MM.1S (cell line): ENCODE data around the gene ZFR.

Experiments used
- DNase-seq: peaks from one replicate; pipeline ENCODE4 v3.0.0-alpha.2; 2015
- H2AFZ ChIP-seq: fragments of 300-600 bp; sonication (generic); 2 replicates; pipeline ENCODE4 v1.6.0; 2016; ENCODE audit warnings: antibody characterized with exemption, low read length
- H3F3A ChIP-seq: fragments of 300-600 bp; sonication (generic); 2 replicates; pipeline ENCODE4 v1.6.1; 2016; ENCODE audit warnings: mild to moderate bottlenecking, antibody characterized with exemption, low read length, moderate library complexity, mixed read lengths; ENCODE audit not compliant: insufficient read depth
- H3K27ac ChIP-seq: fragments of 300-600 bp; sonication (generic); 2 replicates; pipeline ENCODE4 v1.5.1; 2016; ENCODE audit warnings: mild to moderate bottlenecking, low read length
- H3K27me3 ChIP-seq: fragments of 300-600 bp; sonication (generic); replicated peaks from 2 replicates; pipeline ENCODE4 v1.6.0; 2016; ENCODE audit warnings: low read length; ENCODE audit not compliant: insufficient read depth
- H3K36me3 ChIP-seq: fragments of 300-600 bp; sonication (generic); replicated peaks from 2 replicates; pipeline ENCODE4 v1.6.1; 2016; ENCODE audit warnings: mild to moderate bottlenecking, low read length, mixed read lengths; ENCODE audit not compliant: insufficient read depth
- H3K4me1 ChIP-seq: fragments of 300-600 bp; sonication (generic); 2 replicates; pipeline ENCODE4 v1.6.1; 2016; ENCODE audit warnings: low read length, mixed read lengths
- H3K4me2 ChIP-seq: fragments of 300-600 bp; sonication (generic); 2 replicates; pipeline ENCODE4 v1.6.0; 2016; ENCODE audit warnings: low read depth, low read length
- H3K4me3 ChIP-seq: fragments of 300-600 bp; sonication (generic); 2 replicates; pipeline ENCODE4 v1.5.1; 2016; ENCODE audit warnings: low read length, mixed read lengths
- H3K79me2 ChIP-seq: fragments of 300-600 bp; sonication (generic); 2 replicates; pipeline ENCODE4 v1.6.1; 2016; ENCODE audit warnings: mixed run types, low read length, mixed read lengths
- H3K9ac ChIP-seq: fragments of 300-600 bp; sonication (generic); 2 replicates; pipeline ENCODE4 v1.6.1; 2016; ENCODE audit warnings: low read length, mixed read lengths
- H3K9me2 ChIP-seq: fragments of 300-600 bp; sonication (generic); replicated peaks from 2 replicates; pipeline ENCODE4 v1.6.1; 2016; ENCODE audit warnings: mild to moderate bottlenecking, low read length, mixed read lengths; ENCODE audit not compliant: insufficient read depth
- H3K9me3 ChIP-seq: fragments of 300-600 bp; sonication (generic); replicated peaks from 2 replicates; pipeline ENCODE4 v1.6.1; 2016; ENCODE audit warnings: mild to moderate bottlenecking, low read length, mixed read lengths; ENCODE audit not compliant: insufficient read depth
- H4K20me1 ChIP-seq: fragments of 300-600 bp; sonication (generic); 2 replicates; pipeline ENCODE4 v1.6.1; 2016; ENCODE audit warnings: mild to moderate bottlenecking, low read length, moderate library complexity, mixed read lengths; ENCODE audit not compliant: insufficient read depth
- EZH2 ChIP-seq: fragments of 300-600 bp; sonication (generic); optimal IDR thresholded peaks from 2 replicates; pipeline ENCODE3; 2017; ENCODE audit warnings: low read depth, mild to moderate bottlenecking, antibody characterized with exemption, low read length, mixed read lengths
- EZH2phosphoT487 ChIP-seq: fragments of 300-600 bp; sonication (generic); IDR thresholded peaks from 2 replicates; pipeline ENCODE4 v1.6.1; 2018; ENCODE audit warnings: antibody characterized with exemption, low read length
- TF ChIP-seq, protein P1 (sequence below): fragments of 300-600 bp; sonication (generic); IDR thresholded peaks from 2 replicates; pipeline ENCODE4 v1.5.1; 2016; ENCODE audit warnings: antibody characterized with exemption, low read length, mixed read lengths

ZFR gene

DNA sequence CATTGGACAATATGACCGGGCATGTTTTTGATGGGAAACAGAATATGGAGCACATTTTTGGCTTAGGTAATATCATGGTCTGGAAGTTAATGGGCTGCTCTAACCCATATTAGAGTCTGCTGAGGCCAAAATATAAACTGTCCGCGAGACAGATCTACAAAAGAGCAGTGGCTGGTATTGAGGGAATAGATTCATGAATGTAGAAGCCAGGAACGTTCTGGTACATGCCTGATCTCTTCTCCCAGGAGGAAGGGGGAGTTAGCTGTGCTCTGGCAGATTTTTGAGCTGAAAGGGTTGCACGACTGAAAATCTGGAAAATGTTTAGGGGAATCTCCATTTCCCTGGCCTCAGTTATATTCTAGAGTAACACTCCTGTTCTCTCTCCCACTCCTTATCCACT, 42.9 kb upstream of the ZFR start:
- Histone ChIP-seq H3K27ac (no peak overlapping the region), H3K9me3 (no peaks in the 10 kb centered on the region), H3K4me1 (0 out of 2 replicates have a peak, but pooled peaks cover 7% of the 10 kb centered on the region), H3F3A (no peaks in the 10 kb centered on the region), H3K27me3 (no peaks in the 10 kb centered on the region), H4K20me1 (no peaks in the 10 kb centered on the region), H3K9me2 (no peaks in the 10 kb centered on the region), H3K4me2 (no peak overlapping the region), H3K36me3 (no peaks in the 10 kb centered on the region), H2AFZ (no peak overlapping the region), H3K79me2 (no peaks in the 10 kb centered on the region), H3K9ac (no peak overlapping the region), H3K4me3 (no peak overlapping the region)
- no peak for TF ChIP-seq EZH2
- TF ChIP-seq, protein P1, sequence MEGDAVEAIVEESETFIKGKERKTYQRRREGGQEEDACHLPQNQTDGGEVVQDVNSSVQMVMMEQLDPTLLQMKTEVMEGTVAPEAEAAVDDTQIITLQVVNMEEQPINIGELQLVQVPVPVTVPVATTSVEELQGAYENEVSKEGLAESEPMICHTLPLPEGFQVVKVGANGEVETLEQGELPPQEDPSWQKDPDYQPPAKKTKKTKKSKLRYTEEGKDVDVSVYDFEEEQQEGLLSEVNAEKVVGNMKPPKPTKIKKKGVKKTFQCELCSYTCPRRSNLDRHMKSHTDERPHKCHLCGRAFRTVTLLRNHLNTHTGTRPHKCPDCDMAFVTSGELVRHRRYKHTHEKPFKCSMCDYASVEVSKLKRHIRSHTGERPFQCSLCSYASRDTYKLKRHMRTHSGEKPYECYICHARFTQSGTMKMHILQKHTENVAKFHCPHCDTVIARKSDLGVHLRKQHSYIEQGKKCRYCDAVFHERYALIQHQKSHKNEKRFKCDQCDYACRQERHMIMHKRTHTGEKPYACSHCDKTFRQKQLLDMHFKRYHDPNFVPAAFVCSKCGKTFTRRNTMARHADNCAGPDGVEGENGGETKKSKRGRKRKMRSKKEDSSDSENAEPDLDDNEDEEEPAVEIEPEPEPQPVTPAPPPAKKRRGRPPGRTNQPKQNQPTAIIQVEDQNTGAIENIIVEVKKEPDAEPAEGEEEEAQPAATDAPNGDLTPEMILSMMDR = no peak
- TF ChIP-seq EZH2phosphoT487 = no peak
- no peak for DNase-seq

DNA sequence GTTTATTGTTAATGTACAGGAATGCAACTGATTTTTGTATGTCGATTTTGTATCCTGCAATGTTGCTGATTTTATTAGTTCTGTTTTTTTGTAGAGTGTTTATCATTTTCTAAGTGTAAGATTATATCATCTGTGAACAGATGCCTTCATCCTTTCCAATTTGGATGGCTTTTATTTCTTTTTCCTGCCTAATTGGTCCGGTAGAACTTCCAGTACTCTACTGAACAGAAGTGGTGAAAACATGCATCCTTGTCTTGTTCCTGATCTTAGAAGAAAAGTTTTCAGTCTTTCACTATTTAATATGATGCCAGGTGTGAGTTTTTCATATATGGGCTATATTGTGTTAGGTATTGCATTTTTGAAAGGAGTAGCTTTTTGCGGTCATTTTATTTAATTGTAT, 42.5 kb upstream of the ZFR start:
- H2AFZ ChIP-seq = no peak overlapping the region

DNA sequence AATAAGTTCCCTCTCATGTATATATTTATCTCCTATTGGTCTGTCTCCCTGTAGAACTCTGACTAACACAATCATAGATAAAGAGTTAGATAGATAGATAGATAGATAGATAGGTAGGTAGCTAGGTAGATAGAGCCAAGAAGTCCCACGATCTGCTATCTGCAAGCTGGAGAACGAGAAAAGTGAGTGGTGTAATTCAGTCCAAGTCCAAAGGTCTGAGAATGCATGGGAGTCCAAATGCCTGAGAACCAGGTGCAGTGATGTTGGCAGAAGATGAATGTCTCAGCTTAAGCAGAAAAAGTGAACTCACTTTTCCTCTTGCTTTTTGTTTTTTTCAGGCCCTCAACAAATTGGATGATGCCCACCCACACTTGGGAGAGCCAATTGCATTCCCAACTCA, 37.7 kb upstream of the ZFR start:
- Histone ChIP-seq H2AFZ (no peak overlapping the region), H3F3A (no peaks in the 10 kb centered on the region), H3K27ac (no peak overlapping the region), H3K4me3 (no peak overlapping the region), H4K20me1 (no peaks in the 10 kb centered on the region), H3K4me1 (no peaks in the 10 kb centered on the region), H3K9ac (no peak overlapping the region), H3K79me2 (no peaks in the 10 kb centered on the region), H3K9me2 (no peaks in the 10 kb centered on the region), H3K36me3 (no peaks in the 10 kb centered on the region), H3K4me2 (no peak overlapping the region), H3K9me3 (no peaks in the 10 kb centered on the region), H3K27me3 (no peaks in the 10 kb centered on the region)
- TF ChIP-seq, protein P1 = no peak
- no peak for TF ChIP-seq EZH2phosphoT487
- TF ChIP-seq EZH2 = no peak
- no peak for DNase-seq

More for the DNA sequence above, 42.5 kb upstream of the ZFR start:
- no peaks in the 10 kb centered on the region for H3K9me2 ChIP-seq
- no peaks in the 10 kb centered on the region for H3K36me3 ChIP-seq
- no peaks in the 10 kb centered on the region for H4K20me1 ChIP-seq
- no peak for TF ChIP-seq EZH2phosphoT487
- TF ChIP-seq EZH2 = no peak
- TF ChIP-seq, protein P1 = no peak
- no peak overlapping the region for H3K4me3 ChIP-seq
- H3K9ac ChIP-seq = no peak overlapping the region
- H3K27ac ChIP-seq = no peak overlapping the region
- no peaks in the 10 kb centered on the region for H3F3A ChIP-seq
- no peaks in the 10 kb centered on the region for H3K9me3 ChIP-seq
- no peaks in the 10 kb centered on the region for H3K79me2 ChIP-seq
- no peak overlapping the region for H3K4me2 ChIP-seq
- no peaks in the 10 kb centered on the region for H3K27me3 ChIP-seq
- 0 out of 2 replicates have a peak, but pooled peaks cover 7% of the 10 kb centered on the region for H3K4me1 ChIP-seq
- no peak for DNase-seq
